22Rv1 (cell line): ENCODE data around the gene NODAL.

Experiments used
- ZFX ChIP-seq: fragments of 450-650 bp; IDR thresholded peaks from 2 replicates; pipeline ENCODE4 v1.6.1; 2017; ENCODE audit warnings: antibody characterized with exemption, borderline replicate concordance
- TF ChIP-seq, protein P1 (sequence below): fragments of 450-650 bp; IDR thresholded peaks from 2 replicates; pipeline ENCODE4 v1.5.1; 2017; ENCODE audit warnings: mild to moderate bottlenecking

DNA sequence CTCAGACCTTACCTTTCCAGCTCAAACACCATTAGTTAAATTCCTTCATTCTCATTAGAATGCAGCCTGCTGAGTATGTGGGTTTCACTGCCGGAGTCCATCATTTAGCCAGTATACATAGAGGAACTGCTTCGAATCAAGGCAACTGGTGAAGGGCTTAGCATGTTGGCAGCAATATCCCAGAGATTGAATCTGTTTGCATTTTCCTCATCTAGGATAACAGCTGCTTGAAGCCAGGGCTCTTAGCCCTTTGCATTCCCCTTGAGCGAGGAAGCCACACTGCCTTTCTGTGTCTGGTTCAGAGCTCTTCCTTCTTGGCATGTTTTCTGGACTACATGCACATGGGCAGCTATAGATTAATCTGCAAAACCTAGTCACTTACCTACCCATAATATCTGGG lies 14.7 kb downstream of the NODAL start:
- TF ChIP-seq, protein P1, sequence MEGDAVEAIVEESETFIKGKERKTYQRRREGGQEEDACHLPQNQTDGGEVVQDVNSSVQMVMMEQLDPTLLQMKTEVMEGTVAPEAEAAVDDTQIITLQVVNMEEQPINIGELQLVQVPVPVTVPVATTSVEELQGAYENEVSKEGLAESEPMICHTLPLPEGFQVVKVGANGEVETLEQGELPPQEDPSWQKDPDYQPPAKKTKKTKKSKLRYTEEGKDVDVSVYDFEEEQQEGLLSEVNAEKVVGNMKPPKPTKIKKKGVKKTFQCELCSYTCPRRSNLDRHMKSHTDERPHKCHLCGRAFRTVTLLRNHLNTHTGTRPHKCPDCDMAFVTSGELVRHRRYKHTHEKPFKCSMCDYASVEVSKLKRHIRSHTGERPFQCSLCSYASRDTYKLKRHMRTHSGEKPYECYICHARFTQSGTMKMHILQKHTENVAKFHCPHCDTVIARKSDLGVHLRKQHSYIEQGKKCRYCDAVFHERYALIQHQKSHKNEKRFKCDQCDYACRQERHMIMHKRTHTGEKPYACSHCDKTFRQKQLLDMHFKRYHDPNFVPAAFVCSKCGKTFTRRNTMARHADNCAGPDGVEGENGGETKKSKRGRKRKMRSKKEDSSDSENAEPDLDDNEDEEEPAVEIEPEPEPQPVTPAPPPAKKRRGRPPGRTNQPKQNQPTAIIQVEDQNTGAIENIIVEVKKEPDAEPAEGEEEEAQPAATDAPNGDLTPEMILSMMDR = no peak
- TF ChIP-seq ZFX = no peak
